ENCODE results near the gene C17orf67. TPM values are rescaled to one million over a fixed set of nuclear protein-coding genes. Genes with fewer than 3 reads are reported as not detected.

The C17orf67 gene
- total and polyA plus RNA-seq, 2 of the 8 experiments (the other 6 are each of a cell fraction or from before 2014, with no cell fraction given) = 0.67 to 2.2 TPM

DNA sequence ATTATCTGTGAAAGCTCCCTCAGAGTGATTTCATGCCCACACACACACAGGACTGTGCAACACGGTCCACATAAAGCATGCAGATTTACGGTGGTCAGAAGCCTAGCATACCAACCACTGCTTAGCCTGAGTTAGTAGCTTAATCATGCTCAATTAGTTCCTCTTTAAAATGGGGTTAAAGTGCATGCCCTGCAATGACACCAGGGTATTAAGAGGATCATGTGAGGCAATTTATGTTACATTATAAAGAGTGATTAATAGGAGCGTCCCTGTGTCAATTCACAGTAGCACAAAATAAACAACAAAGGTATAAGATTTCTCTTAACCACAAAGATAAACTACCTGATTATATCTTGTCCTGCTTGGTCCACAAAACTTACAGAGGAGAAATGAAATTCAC lies 39.8 kb downstream of the C17orf67 start (continued):
- no peak for TF ChIP-seq RBBP5 (IDR thresholded peaks at IDR 0.05; ENCODE audit: borderline replicate concordance, low read depth, low read length)

- DNase-seq (ENCODE audit: low read depth in 1 of 2, low spot score in 2 of 2) = no peak
- Histone ChIP-seq H3K36me3 (ENCODE audit: control insufficient read depth in 2 of 4, insufficient read depth in 4 of 4, low read length in 3 of 4) (no peaks in the 10 kb centered on the region), H3K23ac (ENCODE audit: insufficient read length) (no peak overlapping the region), H4K5ac (ENCODE audit: insufficient read length, low read depth, low read length) (no peak overlapping the region), H2BK5ac (ENCODE audit: low read depth, low read length) (no peak overlapping the region), H2BK12ac (ENCODE audit: low read depth, low read length) (no peak overlapping the region), H3K56ac (replicated peaks; ENCODE audit: insufficient read length, low read depth, low read length) (no peak overlapping the region), H3K9ac (replicated peaks in 1 of 4; ENCODE audit: extremely low read depth in 1 of 4, low read depth in 3 of 4, low read length in 3 of 4) (no peak overlapping the region), H2BK15ac (ENCODE audit: low read length) (no peak overlapping the region), H3K9me3 (ENCODE audit: insufficient read depth in 2 of 2, low read depth in 1 of 2, low read length in 1 of 2) (no peaks in the 10 kb centered on the region; a peak in 1 of 4 replicates), H2BK120ac (replicated peaks; ENCODE audit: low read depth, low read length) (no peak overlapping the region), H3K27me3 (replicated peaks in 1 of 4; ENCODE audit: control insufficient read depth in 3 of 4, extremely low read depth in 1 of 4, insufficient read depth in 3 of 4, low read length in 3 of 4) (no peaks in the 10 kb centered on the region; a peak in 1 of 7 replicates), H3K79me2 (ENCODE audit: control insufficient read depth in 1 of 2, insufficient read depth in 2 of 2, low read length in 2 of 2) (no peaks in the 10 kb centered on the region), H3K23me2 (ENCODE audit: low read depth, low read length) (peaks cover 8% of the 10 kb centered on the region; the same call in 1 of the 2 replicates), H3K4me1 (replicated peaks in 1 of 4; ENCODE audit: control insufficient read depth in 3 of 4, insufficient read depth in 4 of 4, low read length in 3 of 4) (no peaks in the 10 kb centered on the region), H3K4me2 (ENCODE audit: insufficient read depth in 1 of 2, low read depth in 2 of 2, low read length in 2 of 2) (no peak overlapping the region), H2AK5ac (ENCODE audit: low read depth, low read length) (no peak overlapping the region), H4K20me1 (replicated peaks in 1 of 2; ENCODE audit: control insufficient read depth in 1 of 2, insufficient read depth in 2 of 2, low read length in 2 of 2) (no peaks in the 10 kb centered on the region), H4K8ac (ENCODE audit: extremely low read depth, insufficient read depth, low read length) (no peak overlapping the region), H3K27ac (ENCODE audit: low read depth, low read length) (no peak overlapping the region), H3K18ac (ENCODE audit: extremely low read depth, low read length) (no peak overlapping the region), H4K91ac (replicated peaks; ENCODE audit: insufficient read length, low read length) (no peak overlapping the region), H3K4ac (replicated peaks; ENCODE audit: insufficient read length, low read depth, low read length) (no peak overlapping the region), H2BK20ac (ENCODE audit: low read length) (no peak overlapping the region), H3K14ac (ENCODE audit: insufficient read length) (no peak overlapping the region), H2AFZ (ENCODE audit: low read length) (no peak overlapping the region), H3K4me3 (ENCODE audit: extremely low read depth in 1 of 4, insufficient read depth in 2 of 4, low read depth in 3 of 4, low read length in 4 of 4) (no peak overlapping the region), H3K79me1 (ENCODE audit: low read depth, low read length) (no peaks in the 10 kb centered on the region)
- POLR2A ChIA-PET (ENCODE audit: partially characterized antibody) = no interaction called here
- CTCF ChIA-PET (ENCODE audit: partially characterized antibody) = interaction anchor here (1.1 to 6.5 kb wide), 4 partner anchors 9 to 77 kb away, joined by 3 to 31 read pairs (median 4); no protein-coding TSS in a partner anchor
- no peak for FAIRE-seq
- no peak for TF ChIP-seq SP2 (IDR thresholded peaks at IDR 0.05; ENCODE audit: low read length)
- no peak for TF ChIP-seq GTF2F1 (IDR thresholded peaks at IDR 0.05; ENCODE audit: borderline replicate concordance, low read depth, low read length)
- TF ChIP-seq, protein P1, sequence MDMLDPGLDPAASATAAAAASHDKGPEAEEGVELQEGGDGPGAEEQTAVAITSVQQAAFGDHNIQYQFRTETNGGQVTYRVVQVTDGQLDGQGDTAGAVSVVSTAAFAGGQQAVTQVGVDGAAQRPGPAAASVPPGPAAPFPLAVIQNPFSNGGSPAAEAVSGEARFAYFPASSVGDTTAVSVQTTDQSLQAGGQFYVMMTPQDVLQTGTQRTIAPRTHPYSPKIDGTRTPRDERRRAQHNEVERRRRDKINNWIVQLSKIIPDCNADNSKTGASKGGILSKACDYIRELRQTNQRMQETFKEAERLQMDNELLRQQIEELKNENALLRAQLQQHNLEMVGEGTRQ (IDR thresholded peaks at IDR 0.05; ENCODE audit: low read length) = no peak
These were observed 40.2 kb downstream of the C17orf67 start for GRCh38 chr17:56793531-56793930.

Measured in H1 (cell line).